Epithelial cell of prostate (primary cell): Measurements from ENCODE around the gene LILRA6.
"Not testable (repeated sequence)": the region's sequence is repeated elsewhere in the genome, so short reads cannot be mapped to it uniquely, and the experiment has no call there.

Experiments used
- DNase-seq: peaks from one replicate; pipeline ENCODE4 v3.0.0-alpha.2; 2011; ENCODE audit warnings: low read depth, low spot score
- H3K27ac ChIP-seq: fragments of 450-650 bp; 2 replicates; pipeline ENCODE4 v1.5.1; 2017; ENCODE audit warnings: mild to moderate bottlenecking

LILRA6 gene

DNA sequence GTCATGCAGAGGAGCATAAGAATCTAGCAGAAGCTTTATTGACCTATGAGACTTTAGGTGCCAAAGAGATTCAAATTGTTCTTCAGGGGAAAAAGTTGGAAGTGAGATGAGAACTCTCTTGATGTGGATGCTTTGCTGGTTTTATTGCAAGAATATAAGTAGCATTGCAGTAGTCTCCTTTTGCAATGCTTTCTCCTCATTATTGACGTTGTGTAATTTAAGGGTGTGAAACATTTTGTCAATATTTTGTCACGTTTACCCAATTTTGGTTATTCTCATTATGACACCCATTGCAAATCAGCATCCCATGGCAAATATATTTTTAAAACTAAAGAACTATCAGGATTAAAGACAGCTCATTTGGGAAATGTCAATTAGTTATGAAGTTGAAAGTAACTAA is 26.3 kb upstream of the LILRA6 start:
- H3K27ac ChIP-seq = no peak overlapping the region
- DNase-seq = no peak

DNA sequence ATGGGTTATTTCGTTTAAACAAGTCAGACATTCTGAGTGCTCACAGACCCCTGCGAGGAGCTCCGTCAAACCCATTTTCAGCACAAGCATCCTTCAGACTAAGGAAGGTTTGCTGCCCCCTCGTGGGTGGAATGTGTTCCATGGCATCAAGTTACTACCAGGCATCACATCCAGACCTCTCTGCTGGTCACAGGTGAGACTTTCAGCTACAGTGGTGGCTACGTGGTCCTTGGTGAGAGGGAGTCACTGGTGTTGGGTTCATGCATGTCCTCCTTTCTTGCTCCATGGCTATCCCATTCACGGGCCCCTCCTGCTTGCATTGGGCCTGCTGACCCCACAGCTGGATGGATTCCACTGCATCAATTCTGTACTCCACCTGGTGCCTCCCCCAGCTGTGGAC is 23.5 kb upstream of the LILRA6 start:
- peak; percentile 5 for DNase-seq
- no peak overlapping the region for H3K27ac ChIP-seq

DNA sequence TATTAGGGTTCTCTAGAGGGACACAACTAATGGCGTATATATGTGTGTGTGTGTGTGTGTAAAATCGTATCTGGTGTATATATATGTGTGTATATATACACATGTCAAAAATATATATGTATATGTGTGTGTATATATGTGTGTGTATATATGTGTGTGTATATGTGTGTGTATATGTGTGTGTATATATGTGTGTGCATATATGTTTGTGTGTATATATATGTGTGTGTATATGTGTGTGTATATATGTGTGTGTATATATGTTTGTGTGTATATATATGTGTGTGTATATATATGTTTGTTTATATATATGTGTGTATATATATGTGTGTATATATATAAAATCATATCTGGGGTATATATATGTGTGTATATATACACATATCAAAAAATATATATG is 19.9 kb upstream of the LILRA6 start:
- H3K27ac ChIP-seq = no peak overlapping the region
- no peak for DNase-seq

DNA sequence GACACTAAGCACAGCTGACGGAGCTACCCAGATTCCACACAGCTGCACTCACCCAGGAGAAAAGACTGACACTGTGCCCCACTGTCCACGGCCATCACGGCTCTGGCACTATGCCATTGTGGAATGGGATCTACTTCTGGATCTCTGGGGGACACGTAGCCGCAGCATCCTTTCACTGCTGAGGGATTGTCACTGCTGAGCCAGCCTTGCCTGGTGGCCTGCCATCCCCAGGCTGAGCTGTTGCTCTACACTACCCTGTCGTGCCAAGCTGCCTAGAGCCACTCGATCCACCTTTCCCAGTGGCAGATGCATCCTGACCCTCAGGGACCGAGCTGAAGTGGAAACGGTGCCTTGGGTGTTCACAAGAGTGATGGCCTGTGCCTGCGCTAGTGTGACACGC is 19.5 kb upstream of the LILRA6 start:
- no peak overlapping the region for H3K27ac ChIP-seq
- no peak for DNase-seq

DNA sequence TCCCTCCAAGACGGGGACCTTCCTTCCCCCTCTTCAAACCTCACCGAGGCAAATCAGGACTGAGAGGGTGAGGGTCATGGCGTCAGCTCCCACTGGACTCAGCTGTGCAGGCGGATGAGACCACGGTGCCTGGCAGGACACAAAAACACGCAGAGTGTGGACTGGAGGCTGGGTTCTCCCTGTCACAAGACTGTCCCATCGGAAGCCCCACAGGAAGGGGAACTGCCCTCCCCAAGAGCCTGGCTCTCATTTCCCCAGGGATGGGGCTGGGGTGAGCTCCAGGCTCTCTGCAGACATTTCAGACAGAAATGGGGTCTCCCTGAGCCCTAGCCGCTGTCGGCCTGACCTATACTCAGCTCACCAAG is 14.5 kb upstream of the LILRA6 start, which contains the start of gene LILRB5:
TSS of gene LILRB5 (minus strand) at position 158 of the 365 bp plus-strand sequence. CDS start at position 78, 80 bp downstream.
- DNase-seq = no peak
- no peak within 1 kb of the TSS for H3K27ac ChIP-seq

DNA sequence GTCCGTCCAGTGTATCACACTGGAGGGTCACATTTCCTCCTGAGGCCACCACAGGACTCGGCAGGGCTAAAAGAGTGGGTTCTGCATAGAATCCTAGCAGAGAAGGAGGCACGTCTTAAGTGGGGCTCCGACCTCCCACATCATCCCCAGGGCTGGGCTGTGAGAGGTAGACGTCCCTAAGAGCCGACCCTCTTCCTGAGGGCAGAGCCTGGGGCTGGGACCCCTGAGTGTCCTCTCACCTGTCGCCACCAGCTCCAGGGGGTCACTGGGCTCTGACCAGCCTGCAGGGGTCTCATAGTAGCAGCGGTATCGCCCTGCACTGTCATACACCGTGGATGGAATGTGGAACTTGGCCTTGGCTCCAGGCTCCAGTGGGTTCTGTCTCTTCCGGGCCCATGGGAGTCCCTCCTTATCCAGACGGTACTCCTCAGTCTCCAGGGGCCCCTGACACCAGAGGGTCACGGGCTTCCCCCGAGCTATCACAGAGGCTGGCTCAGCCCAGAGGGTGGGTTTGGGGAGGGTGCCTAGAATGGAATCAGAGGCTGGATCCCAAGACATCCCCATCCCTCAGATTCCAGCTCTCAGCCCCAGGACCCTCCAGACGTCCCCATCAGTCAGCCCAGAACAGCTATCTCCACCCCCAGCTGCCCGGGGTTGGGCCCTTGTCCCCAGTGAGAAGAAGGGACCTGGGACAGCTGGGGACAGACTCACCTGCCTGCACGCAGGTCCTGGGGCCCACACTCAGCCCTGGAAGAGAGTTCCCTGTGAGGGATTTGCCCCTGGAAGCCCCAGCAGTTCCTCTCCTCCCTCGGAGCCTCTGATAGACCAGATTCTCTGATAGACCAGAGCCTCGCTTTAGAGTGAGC is 13.9 kb upstream of the LILRA6 start:
- no peak overlapping the region for H3K27ac ChIP-seq
- DNase-seq = no peak

DNA sequence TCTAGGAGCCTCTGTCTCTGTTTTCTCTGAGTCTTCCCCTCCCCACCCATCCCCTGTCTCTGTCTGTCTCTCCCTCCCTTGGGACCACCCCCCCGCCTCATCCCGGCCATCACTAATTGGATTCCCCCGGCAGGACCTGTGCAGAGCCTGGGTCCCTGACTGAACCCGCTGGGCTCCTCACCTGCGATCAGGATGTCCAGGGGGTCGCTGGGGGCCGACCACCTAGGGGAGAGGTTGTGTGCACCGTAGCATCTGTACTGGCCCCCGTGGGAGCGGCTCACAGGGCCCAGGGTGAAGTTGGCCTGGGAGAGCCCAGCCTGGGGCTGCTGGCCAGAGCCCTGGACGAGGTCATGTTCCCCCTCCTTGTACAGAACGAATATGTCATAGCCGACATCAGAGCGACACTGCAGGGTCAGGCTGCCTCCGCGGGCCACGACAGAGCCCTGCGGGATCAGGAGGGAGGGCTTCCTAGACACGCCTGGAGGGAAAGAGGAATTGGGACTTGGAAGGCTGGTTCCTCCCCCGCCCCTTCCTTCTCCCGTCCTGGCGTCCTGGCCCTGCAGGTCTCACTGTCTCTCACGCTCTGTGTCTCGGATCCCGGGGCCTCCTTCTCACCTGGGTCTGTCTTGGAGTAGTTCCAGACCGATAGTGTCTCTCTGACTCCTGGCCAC is 12.7 kb upstream of the LILRA6 start:
- no peak for DNase-seq
- no peak overlapping the region for H3K27ac ChIP-seq

DNA sequence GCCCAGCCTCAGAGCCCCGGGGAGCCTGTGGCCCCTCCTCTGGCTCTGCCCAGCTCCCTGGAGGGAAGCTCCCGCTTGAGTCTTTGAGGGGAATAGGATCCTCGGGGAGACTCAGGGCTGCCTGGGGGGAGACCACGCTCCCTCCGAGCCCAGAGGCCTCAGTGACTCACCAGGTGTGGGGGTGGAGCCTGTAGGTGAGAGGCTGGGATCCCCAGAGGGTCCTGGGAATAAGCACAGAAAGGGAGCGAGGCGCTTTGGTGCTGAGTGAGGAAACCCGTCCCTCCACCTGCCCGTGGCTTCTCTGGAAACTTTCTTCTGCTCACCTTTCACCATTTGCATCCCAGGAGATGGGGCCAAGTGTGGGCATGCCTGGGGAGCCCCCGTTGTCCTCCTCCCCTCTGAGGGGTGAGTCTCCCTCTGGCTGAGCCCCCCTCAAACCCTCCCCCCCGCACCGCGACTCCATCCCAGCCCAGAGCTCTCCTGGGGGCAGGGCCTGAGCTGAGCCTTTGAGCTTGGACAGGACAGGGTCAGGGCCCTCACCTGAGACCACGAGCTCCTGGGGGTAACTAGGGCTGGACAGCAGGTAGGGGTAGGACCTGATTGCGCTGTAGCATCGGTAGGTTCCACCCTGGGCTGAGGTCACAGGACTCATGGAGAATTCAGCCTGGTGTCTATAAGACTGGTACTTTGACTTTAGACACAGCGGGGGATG is 11.8 kb upstream of the LILRA6 start:
- no peak for DNase-seq
- no peak overlapping the region for H3K27ac ChIP-seq

DNA sequence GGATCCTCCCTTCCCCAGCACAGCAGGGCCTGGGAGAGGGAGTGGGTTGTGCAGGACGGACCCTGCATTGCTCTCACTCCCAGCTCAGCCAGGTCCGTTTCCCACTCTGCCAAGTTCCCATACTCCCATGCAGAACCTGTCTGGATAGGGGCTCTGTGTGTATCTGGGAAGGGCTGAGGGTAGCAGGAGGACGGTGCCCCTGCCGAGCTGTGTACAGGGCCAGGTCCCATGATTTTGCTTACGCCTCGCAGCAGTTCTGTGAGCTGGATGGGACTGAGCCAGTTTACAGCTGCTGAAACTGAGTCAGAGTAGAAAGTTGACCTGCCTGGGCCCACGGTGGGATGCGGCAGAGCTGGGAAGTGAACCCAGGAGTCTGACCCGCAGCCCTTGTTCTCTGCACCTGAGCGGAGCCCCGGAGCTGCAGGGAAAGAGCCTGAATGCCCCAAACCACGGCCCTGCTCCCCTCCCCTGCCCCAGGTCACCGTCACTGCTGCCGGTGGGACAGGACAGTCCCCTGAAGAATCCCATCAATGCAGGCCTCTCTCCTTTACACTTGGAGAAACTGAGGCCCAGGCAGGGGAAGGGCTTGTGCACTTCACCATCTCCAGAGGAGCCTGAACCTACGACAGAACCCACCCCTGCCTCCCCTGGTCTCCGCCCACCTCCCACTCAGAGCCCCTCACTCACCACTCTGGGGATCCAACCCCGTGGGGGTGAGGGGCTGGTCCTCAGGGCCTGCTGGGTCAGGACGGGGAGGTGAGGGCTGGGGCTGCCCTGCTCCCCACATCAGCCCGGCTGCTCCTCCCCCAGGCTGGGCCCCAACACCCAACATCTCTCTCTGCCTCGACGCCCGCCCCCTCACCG is 11.0 kb upstream of the LILRA6 start:
- no peak overlapping the region for H3K27ac ChIP-seq
- no peak for DNase-seq

DNA sequence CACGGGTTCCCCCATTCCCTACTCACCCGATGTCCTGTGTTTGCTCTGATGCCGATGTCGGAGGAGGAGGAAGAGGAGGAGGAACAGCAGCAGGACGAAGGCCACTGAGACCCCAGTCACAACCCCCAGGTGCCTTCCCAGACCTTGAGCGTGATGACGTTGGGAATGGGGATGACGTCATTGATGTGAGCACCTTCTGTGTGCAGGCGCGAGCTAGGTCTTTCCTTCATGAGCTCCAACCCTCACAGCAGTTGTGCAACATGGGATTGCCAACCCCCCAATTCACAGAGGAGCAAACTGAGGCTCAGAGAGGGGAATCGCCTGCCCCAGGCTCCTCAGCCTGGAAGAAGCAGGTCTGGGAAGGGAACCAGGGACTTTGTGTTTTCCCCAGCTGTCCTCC is 10.3 kb upstream of the LILRA6 start:
- DNase-seq = no peak
- H3K27ac ChIP-seq = no peak overlapping the region

DNA sequence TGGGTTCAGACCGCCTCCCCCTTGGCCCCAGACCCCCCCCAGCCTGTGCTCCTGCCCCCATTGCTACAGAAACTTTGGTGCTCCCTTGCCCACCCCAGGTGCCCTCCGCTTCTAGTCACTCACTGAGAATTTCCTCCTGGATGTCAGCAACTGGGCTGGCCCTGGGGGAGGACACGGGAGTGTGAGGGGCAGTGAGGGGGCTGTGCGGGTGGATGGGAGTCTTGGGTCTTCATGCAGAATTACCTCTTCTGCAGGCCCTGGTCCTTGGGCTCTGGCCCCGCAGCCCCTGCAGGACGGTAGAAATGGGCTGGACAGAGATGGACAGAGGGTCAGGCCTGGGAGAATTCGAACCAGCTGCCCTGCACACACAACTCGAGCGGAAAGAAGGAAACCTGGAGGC is 9.7 kb upstream of the LILRA6 start:
- H3K27ac ChIP-seq = no peak overlapping the region
- DNase-seq = no peak

DNA sequence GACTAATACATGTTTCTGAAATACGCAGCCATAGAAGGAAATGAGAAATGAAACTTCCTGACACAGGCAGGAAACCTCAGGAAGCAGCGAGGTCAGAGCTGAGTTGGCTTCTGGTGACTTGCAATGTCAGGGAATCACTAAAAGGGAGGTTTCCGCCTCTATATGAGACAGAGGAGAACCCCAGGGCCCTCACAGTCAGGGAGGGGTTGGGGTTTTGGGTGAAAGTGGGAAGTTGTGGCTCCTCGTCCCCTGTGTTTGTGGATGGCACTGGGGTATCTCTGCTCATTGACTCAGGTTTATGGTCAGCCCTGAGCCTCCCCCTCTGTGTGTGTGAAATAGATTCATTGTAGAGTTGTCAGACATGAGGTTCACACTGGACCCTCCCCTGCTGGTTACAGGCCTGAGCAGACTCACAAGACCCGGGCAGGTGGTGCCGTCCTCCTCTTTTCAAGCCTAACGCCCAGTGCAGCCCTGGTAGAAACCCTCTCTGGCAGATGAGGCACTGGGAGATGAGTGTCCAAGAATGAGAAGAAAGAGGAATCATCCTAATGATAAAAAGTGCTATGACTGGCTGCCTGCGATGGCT is 5.5 kb upstream of the LILRA6 start:
- no peak overlapping the region for H3K27ac ChIP-seq
- no peak for DNase-seq

DNA sequence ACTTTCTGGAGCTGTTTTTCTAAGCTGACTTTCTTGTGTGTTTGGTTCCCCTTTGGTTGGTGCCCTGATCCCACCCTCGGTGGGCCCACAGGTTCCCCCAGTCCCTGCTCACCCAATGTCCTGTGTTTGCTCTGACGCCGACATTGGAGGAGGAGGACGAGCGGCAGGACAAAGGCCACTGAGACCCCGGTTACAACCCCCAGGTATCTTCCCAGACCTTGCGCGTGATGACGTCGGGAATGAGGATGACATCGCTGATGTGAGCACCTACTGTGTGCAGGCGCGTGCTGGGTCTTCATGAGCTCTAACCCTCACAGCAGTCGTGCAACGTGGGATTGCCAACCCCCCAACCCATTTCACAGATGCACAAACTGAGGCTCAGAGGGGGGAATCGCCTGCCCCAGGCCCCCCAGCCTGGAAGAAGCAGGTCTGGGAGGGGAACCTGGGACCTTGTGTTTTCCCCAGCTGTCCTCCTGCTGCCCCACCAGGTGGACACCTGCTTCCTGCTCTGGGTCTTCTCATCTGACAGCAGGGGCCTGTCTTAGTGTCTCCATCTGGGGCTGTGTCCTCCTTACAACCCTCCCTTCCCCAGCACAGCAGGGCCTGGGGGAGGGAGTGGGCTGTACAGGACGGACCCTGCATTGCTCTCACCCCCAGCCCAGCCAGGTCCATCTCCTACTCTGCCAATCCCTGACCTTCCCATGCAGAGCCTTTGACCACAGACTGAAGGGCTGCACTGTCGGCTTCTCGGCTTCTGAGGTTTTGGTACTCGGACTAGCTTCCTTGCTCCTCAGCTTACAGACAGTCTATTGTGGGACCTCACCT is 4.7 kb upstream of the LILRA6 start:
- no peak for DNase-seq
- H3K27ac ChIP-seq = no peak overlapping the region

DNA sequence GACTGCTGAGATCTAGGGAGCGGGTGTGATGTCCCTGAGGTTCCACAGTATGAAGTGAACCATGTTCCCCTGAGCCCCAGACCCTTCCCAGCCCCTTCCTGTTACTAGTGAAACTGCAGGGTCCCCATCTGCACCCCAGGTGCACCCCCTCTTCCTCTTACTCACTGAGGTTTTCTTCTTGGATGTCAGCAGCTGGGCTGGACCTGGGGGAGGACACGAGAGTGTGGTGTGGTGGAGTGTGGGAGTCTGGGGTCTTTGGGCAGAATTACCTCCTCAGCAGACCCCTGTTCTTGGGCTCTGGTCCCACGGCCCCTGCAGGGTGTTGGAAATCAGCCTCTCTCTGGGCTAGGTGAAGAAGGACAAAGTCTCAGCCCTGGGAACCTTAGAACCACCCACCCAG is 3.3 kb upstream of the LILRA6 start:
- no peak overlapping the region for H3K27ac ChIP-seq
- DNase-seq = no peak

DNA sequence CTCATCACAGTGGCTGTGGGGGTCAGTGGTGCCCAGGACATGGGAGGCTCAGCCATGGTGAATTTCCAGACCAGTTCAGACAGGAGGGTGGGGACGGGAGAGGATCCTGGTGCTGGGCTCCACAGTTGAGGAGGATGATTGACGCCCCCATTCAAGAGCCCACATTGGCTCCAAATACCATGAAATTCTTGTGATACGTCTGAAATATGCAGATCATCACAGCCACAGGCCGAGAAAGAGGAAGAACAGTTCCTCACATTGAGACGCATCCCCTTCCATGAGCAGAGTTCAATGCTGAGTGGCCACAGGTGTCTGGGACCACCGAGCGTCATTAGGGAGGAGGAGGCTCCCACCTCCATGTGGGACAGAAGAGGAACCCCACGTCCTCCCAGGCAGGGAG is 1.2 kb upstream of the LILRA6 start:
- not testable (repeated sequence) for H3K27ac ChIP-seq, DNase-seq

DNA sequence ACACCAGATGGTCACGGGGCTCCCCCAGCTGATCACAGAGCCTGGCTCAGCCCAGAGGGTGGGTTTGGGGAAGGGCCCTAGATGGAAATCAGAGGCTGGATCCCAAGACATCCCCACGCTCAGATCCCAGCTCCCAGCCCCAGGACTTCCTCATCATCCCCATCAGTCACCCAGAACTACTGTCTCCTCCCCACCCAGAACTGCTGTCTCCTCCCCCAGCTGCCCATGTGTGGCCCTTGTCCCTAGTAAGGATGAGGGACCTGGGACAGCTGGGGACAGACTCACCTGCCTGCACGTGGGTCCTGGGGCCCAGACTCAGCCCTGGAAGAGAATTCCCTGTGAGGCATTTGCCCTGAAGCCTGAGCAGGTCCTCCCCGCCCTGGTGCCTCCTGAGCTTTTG is 356 bp downstream of the LILRA6 start:
- not testable (repeated sequence) for DNase-seq, H3K27ac ChIP-seq

DNA sequence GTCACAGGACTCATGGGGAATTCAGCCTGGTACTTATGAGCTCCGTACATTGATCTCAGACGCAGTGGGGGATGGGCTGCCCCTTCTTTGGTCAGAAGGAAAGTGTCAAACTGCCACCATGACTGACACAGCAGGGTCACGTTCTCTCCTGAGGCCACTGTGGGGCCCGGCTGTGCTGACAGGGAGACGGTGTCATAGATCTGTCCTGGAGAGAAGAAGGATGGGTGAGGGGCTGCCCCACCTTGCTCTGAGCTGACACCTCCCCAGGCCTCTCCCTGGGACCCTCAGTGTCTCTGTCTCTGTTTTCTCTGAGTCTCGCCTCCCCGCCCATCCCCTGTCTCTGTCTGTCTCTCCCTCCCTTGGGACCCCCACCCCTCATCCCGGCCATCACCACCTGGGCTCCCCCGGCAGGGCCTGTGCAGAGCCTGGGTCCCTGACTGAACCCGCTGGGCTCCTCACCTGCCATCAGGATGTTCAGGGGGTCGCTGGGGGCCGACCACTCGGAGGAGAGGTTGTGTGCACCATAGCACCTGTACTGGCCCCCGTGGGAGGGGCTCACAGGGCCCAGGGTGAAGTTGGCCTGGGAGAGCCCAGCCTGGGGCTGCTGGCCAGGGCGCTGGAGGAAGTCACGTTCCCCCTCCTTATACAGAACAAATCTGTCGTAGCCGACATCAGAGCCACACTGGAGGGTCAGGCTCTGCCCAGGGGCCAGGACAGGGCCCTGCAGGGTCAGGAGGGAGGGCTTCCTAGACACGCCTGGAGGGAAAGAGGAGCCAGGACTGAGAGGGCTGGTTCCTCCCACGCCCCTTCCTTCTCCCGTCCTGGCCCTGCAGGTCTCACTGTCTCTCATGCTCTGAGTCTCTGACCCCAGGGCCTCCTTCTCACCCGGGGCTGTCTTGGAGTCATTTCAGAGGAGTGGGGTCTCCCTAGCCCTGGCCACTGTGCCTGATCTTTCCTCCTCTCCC is 1.9 kb downstream of the LILRA6 start:
- not testable (repeated sequence) for DNase-seq, H3K27ac ChIP-seq
